B cell (primary cell): Measurements from ENCODE around the gene DNAI2. TPM values are rescaled to one million over a fixed set of nuclear protein-coding genes. Genes with fewer than 3 reads are reported as not detected.

Experiments used
- ATAC-seq: fragments of 200-7000 bp; cut with Tn5 transposase; one replicate; pipeline ENCODE4 v1.10.0; 2021; ENCODE audit warnings: low read depth, mild to moderate bottlenecking, moderate number of reproducible peaks, moderate library complexity
- CTCF ChIA-PET: fragments of 350-600 bp; sonication (Branson Sonifier 250); formaldehyde crosslinking; loops from one replicate; lab custom pipeline; 2021; ENCODE audit warnings: antibody characterized with exemption, inconsistent platforms; lab: Charles Lee
- POLR2A ChIA-PET: fragments of 350-600 bp; sonication (Branson Sonifier 250); formaldehyde crosslinking; loops from one replicate; lab custom pipeline; 2021; ENCODE audit warnings: antibody characterized with exemption; lab: Charles Lee
- DNase-seq: peaks from one replicate; pipeline ENCODE4 v3.0.0; 2013
- H2AFZ ChIP-seq: 2 replicates; pipeline ENCODE4 v1.6.1; 2012; ENCODE audit warnings: mild to moderate bottlenecking, low read depth, low read length; ENCODE audit not compliant: insufficient read depth, poor library complexity, severe bottlenecking
- H3K27ac ChIP-seq, 2 donors: 1 replicate in 1 of 2; 2 replicates in 1 of 2; pipeline ENCODE4 v1.5.1; 2012 to 2013; ENCODE audit warnings: low read length in 2 of 2, mild to moderate bottlenecking in 2 of 2, moderate library complexity in 1 of 2
- H3K27me3 ChIP-seq, 4 experiments: fragments of 200-600 bp in 1 of 4; sonication (generic) in 1 of 4; replicated peaks in 1 of 4; 1 replicate in 2 of 4; 2 replicates in 2 of 4; pipeline versions ENCODE4 v1.6.1 to v1.7.0; 2013 to 2016; ENCODE audit warnings: low read length in 3 of 4, mild to moderate bottlenecking in 2 of 4, mixed read lengths in 1 of 4, moderate library complexity in 1 of 4; ENCODE audit not compliant: insufficient read depth in 4 of 4, control insufficient read depth in 3 of 4; ENCODE audit errors: control extremely low read depth in 1 of 4
- H3K36me3 ChIP-seq, 2 experiments: replicated peaks in 1 of 2; 1 replicate in 1 of 2; 2 replicates in 1 of 2; pipeline versions ENCODE4 v1.6.1 to v1.7.1; 2013; ENCODE audit warnings: low read length in 1 of 2; ENCODE audit not compliant: insufficient read depth in 2 of 2, control insufficient read depth in 1 of 2; ENCODE audit errors: control extremely low read depth in 1 of 2, extremely low read depth in 1 of 2
- H3K4me1 ChIP-seq, 2 donors: fragments of 200-600 bp in 1 of 2; sonication (generic) in 1 of 2; 1 replicate in 1 of 2; 2 replicates in 1 of 2; pipeline versions ENCODE4 v1.5.1 to v1.6.1; 2013 to 2017; ENCODE audit warnings: low read length in 2 of 2; ENCODE audit not compliant: control insufficient read depth in 2 of 2, insufficient read depth in 2 of 2
- H3K4me2 ChIP-seq: replicated peaks from 2 replicates; pipeline ENCODE3; 2012; ENCODE audit warnings: mild to moderate bottlenecking, low read depth, low read length; ENCODE audit not compliant: poor library complexity, severe bottlenecking
- H3K4me3 ChIP-seq, 5 experiments: fragments of 200-600 bp in 1 of 5; sonication (generic) in 1 of 5; 1 replicate in 3 of 5; 2 replicates in 2 of 5; pipeline versions ENCODE4 v1.5.1 to v1.7.0; 2011 to 2016; ENCODE audit warnings: low read length in 4 of 5, mild to moderate bottlenecking in 4 of 5, low read depth in 2 of 5, control low read depth in 1 of 5, moderate library complexity in 1 of 5; ENCODE audit not compliant: insufficient read depth in 1 of 5; ENCODE audit errors: control extremely low read depth in 1 of 5, extremely low read depth in 1 of 5
- H3K79me2 ChIP-seq: fragments of 200-600 bp; sonication (generic); one replicate; pipeline ENCODE4 v1.6.0; 2016; ENCODE audit warnings: low read length; ENCODE audit not compliant: control insufficient read depth, insufficient read depth
- H3K9ac ChIP-seq: fragments of 200-600 bp; sonication (generic); 2 replicates; pipeline ENCODE4 v1.6.1; 2017; ENCODE audit warnings: mild to moderate bottlenecking, low read length, moderate library complexity
- H3K9me3 ChIP-seq, 3 donors: one replicate each; pipeline versions ENCODE4 v1.6.1 to v1.7.1; 2013; ENCODE audit warnings: low read length in 2 of 3; ENCODE audit not compliant: control insufficient read depth in 2 of 3, insufficient read depth in 1 of 3; ENCODE audit errors: control extremely low read depth in 1 of 3
- H4K20me1 ChIP-seq: 2 replicates; pipeline ENCODE4 v1.6.0; 2012; ENCODE audit warnings: mild to moderate bottlenecking, low read length; ENCODE audit not compliant: insufficient read depth, control insufficient read depth, poor library complexity, severe bottlenecking
- H3K27ac Mint-ChIP-seq: one replicate; pipeline ENCODE4 v1.8.0; 2021; ENCODE audit warnings: mixed read lengths
- H3K27me3 Mint-ChIP-seq: one replicate; pipeline ENCODE4 v1.8.0; 2021; ENCODE audit warnings: mixed read lengths
- H3K4me1 Mint-ChIP-seq: one replicate; pipeline ENCODE4 v1.8.0; 2021; ENCODE audit warnings: mixed read lengths
- H3K4me3 Mint-ChIP-seq: one replicate; pipeline ENCODE4 v1.8.0; 2021; ENCODE audit warnings: mixed read lengths
- H3K9me3 Mint-ChIP-seq: one replicate; pipeline ENCODE4 v1.8.0; 2022; ENCODE audit warnings: mixed read lengths; ENCODE audit not compliant: insufficient read depth
- EZH2 ChIP-seq: IDR thresholded peaks from 2 replicates; pipeline ENCODE4 v1.6.1; 2012; ENCODE audit warnings: borderline replicate concordance, low read depth, mild to moderate bottlenecking, moderate library complexity, low read length; ENCODE audit not compliant: insufficient read depth, poor library complexity, severe bottlenecking
- WGBS: methylation state at CpG from one replicate; pipeline ENCODE4 v1.1.5; 2013; ENCODE audit warnings: missing lambda C conversion rate; ENCODE audit not compliant: insufficient coverage; 5-methylcytosine and 5-hydroxymethylcytosine counted together
- intact Hi-C: fragments of 100-400 bp; cut with micrococcal nuclease; formaldehyde crosslinking; loops from one replicate; pipeline ENCODE4 v1.10.0; 2022
- polyA plus RNA-seq: library from polyadenylated mRNA; depleted of rRNA; stranded (reverse); fragments of >200 nt; gene quantifications from 2 replicates; pipeline ENCODE4 v1.2.3, GENCODE V29; 2012
- total RNA-seq, 2 donors: library from RNA; stranded (reverse); fragments of 120-200 nt in 1 of 2; gene quantifications; 1 replicate in 1 of 2; 2 replicates in 1 of 2; pipeline versions ENCODE4 v1.2.3 to v1.2.4, GENCODE V29; 2013 to 2022
- TF ChIP-seq, protein P1 (sequence below): fragments of 200-600 bp; IDR thresholded peaks from one replicate; pipeline ENCODE4 v1.8.0; 2022; ENCODE audit warnings: antibody characterized with exemption, mild to moderate bottlenecking

Gene DNAI2
- total and polyA plus RNA-seq, 2 donors (not counting 1 experiment from before 2014, with no cell fraction given) = not detected

DNA sequence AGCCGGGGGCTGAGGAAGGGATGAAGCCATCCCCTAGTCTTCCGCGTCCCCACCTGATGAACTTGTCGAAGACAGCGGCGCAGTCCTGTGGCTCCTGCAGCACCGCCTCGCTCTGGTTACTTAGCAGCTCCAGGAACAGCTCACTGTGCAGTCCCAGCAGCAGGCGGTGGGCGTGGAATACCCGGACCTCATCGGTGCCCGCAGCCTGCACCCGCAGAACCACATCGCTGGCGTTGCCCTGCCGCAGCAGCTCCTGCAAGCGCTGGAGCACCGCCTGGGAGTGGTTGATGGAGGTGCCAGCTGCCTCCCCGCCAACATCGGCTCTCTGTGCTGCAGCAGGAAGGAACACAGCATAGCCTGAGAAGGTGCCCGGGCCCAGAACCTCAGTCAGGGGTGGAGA lies 85.9 kb downstream of the DNAI2 start:
- Mint-ChIP-seq H3K9me3 (no peaks in the 10 kb centered on the region), H3K27me3 (peaks cover 43% of the 10 kb centered on the region), H3K4me1 (peaks cover 2% of the 10 kb centered on the region), H3K27ac (no peak overlapping the region), H3K4me3 (no peak overlapping the region)
- TF ChIP-seq EZH2 = no peak
- TF ChIP-seq, protein P1, sequence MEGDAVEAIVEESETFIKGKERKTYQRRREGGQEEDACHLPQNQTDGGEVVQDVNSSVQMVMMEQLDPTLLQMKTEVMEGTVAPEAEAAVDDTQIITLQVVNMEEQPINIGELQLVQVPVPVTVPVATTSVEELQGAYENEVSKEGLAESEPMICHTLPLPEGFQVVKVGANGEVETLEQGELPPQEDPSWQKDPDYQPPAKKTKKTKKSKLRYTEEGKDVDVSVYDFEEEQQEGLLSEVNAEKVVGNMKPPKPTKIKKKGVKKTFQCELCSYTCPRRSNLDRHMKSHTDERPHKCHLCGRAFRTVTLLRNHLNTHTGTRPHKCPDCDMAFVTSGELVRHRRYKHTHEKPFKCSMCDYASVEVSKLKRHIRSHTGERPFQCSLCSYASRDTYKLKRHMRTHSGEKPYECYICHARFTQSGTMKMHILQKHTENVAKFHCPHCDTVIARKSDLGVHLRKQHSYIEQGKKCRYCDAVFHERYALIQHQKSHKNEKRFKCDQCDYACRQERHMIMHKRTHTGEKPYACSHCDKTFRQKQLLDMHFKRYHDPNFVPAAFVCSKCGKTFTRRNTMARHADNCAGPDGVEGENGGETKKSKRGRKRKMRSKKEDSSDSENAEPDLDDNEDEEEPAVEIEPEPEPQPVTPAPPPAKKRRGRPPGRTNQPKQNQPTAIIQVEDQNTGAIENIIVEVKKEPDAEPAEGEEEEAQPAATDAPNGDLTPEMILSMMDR = no peak
- Histone ChIP-seq H3K9me3 (no peaks in the 10 kb centered on the region), H3K27ac (no peak overlapping the region), H3K27me3 (peaks cover 0 to 50% (median 10%) of the 10 kb centered on the region in 4 experiments), H3K79me2 (no peaks in the 10 kb centered on the region), H4K20me1 (no peaks in the 10 kb centered on the region), H2AFZ (no peak overlapping the region), H3K4me3 (no peak overlapping the region), H3K4me2 (no peak overlapping the region), H3K36me3 (no peaks in the 10 kb centered on the region), H3K9ac (no peak overlapping the region), H3K4me1 (peaks cover 0 to 7% of the 10 kb centered on the region in 2 donors)
- DNase-seq = no peak
- intact Hi-C loops = no loop called here
- WGBS = 95% methylated on average over 22 of the region's 22 CpGs
- CTCF ChIA-PET = interaction anchor here (0.8 to 3.8 kb wide), 5 partner anchors 8 to 154 kb away, joined by 3 to 20 read pairs (median 3); partner anchors contain the start of gene GPR142
- POLR2A ChIA-PET = no interaction called here
- ATAC-seq = no peak

DNA sequence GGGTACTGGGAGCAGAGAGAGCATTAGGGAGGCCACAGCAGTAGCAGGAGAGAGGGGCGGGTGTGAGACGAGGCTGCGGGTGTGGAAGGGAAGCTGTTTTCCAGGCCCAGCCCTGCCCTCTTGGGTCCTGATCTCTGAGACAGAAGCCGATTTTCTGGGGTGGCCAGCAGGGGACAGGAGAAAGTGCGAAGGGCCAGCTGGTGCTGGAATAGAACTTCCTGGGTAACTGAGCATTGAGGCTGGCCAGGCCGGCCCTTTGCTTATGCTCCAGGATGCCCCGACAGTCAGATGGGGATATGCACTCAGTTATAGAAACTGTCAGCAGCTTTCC lies 86.8 kb downstream of the DNAI2 start:
- H3K4me3 ChIP-seq = no peak overlapping the region
- H2AFZ ChIP-seq = no peak overlapping the region
- H3K27me3 ChIP-seq = peaks cover 0 to 41% (median 10%) of the 10 kb centered on the region in 4 experiments
- H3K27ac ChIP-seq = no peak overlapping the region
- no peaks in the 10 kb centered on the region for H3K9me3 Mint-ChIP-seq
- CTCF ChIA-PET = interaction anchor here (1.1 to 4.1 kb wide), 6 partner anchors 9 to 159 kb away, joined by 3 to 12 read pairs (median 4); no protein-coding TSS in a partner anchor
- no peaks in the 10 kb centered on the region for H3K36me3 ChIP-seq
- no peak overlapping the region for H3K27ac Mint-ChIP-seq
- H3K4me1 Mint-ChIP-seq = peaks cover 2% of the 10 kb centered on the region
- peaks cover 39% of the 10 kb centered on the region for H3K27me3 Mint-ChIP-seq
- POLR2A ChIA-PET = interaction anchor here (0.5 kb wide), 1 partner anchor 955 kb away, joined by 4 read pairs; no protein-coding TSS in a partner anchor
- no peak overlapping the region for H3K9ac ChIP-seq
- WGBS = 84% methylated on average over 7 of the region's 7 CpGs
- DNase-seq (no peak), ATAC-seq (no peak)
- peaks cover 0 to 7% of the 10 kb centered on the region in 2 donors for H3K4me1 ChIP-seq
- TF ChIP-seq, protein P1 = no peak
- TF ChIP-seq EZH2 = no peak
- no peak overlapping the region for H3K4me3 Mint-ChIP-seq
- no peaks in the 10 kb centered on the region for H4K20me1 ChIP-seq
- H3K79me2 ChIP-seq = no peaks in the 10 kb centered on the region
- intact Hi-C loops = loop anchor here (1.0 kb wide), 1 partner anchor 151 kb away; no protein-coding TSS in a partner anchor
- H3K4me2 ChIP-seq = no peak overlapping the region
- no peaks in the 10 kb centered on the region for H3K9me3 ChIP-seq
